UCSD-AML1 (cell line): ENCODE measurements around the gene ADORA1.

Experiments used
- DNase-seq: peaks from one replicate; lab custom pipeline; 2025; ENCODE audit not compliant: unreplicated experiment; lab: John Stamatoyannopoulos, UW

Gene ADORA1

GRCh38 chr1:203140743-203141520 is 13.4 kb downstream of the ADORA1 start:
- no peak for DNase-seq

GRCh38 chr1:203142124-203142523 is 14.6 kb downstream of the ADORA1 start:
- DNase-seq = no peak

- no peak for DNase-seq
Observed at GRCh38 chr1:203142684-203143408, 15.3 kb downstream of the ADORA1 start.

GRCh38 chr1:203143641-203144040 is 16.1 kb downstream of the ADORA1 start:
- DNase-seq = no peak

GRCh38 chr1:203144661-203145060 is 17.1 kb downstream of the ADORA1 start:
- no peak for DNase-seq

GRCh38 chr1:203145321-203146041 is 18.0 kb downstream of the ADORA1 start:
- DNase-seq = no peak

- DNase-seq = no peak
Observed at GRCh38 chr1:203146042-203146369, 18.5 kb downstream of the ADORA1 start.

- no peak for DNase-seq
Observed at GRCh38 chr1:203146537-203146936, 19.0 kb downstream of the ADORA1 start.

GRCh38 chr1:203147376-203147775 is 19.9 kb downstream of the ADORA1 start:
- DNase-seq = no peak

- DNase-seq = no peak
Observed at GRCh38 chr1:203148127-203148526, 20.6 kb downstream of the ADORA1 start.

- no peak for DNase-seq
Observed at GRCh38 chr1:203148579-203148978, 21.1 kb downstream of the ADORA1 start.

GRCh38 chr1:203149188-203149840 is 21.8 kb downstream of the ADORA1 start:
- no peak for DNase-seq

- no peak for DNase-seq
Observed at GRCh38 chr1:203150511-203151297, 23.2 kb downstream of the ADORA1 start.

GRCh38 chr1:203151362-203152157 is 24.0 kb downstream of the ADORA1 start:
- no peak for DNase-seq

GRCh38 chr1:203152158-203153034 is 24.9 kb downstream of the ADORA1 start:
- DNase-seq = no peak

GRCh38 chr1:203153051-203153988 is 25.8 kb downstream of the ADORA1 start:
- DNase-seq = no peak

GRCh38 chr1:203153989-203154821 is 26.7 kb downstream of the ADORA1 start:
- DNase-seq = no peak
